ENCODE data around the gene VWA5B2.

VWA5B2 gene

GRCh38 chr3:184209146-184209923 lies 20.1 kb upstream of the VWA5B2 start:
- Histone ChIP-seq H3K14ac (ENCODE audit: low read length) (no peak overlapping the region), H3K4me2 (ENCODE audit: low read length) (no peak overlapping the region), H3K4me1 (ENCODE audit: control insufficient read depth in 1 of 2, insufficient read depth in 2 of 2, low read length in 2 of 2) (no peaks in the 10 kb centered on the region), H3K27me3 (ENCODE audit: insufficient read depth, low read length) (no peaks in the 10 kb centered on the region), H3K36me3 (ENCODE audit: control insufficient read depth in 1 of 2, insufficient read depth in 2 of 2, low read length in 2 of 2) (no peaks in the 10 kb centered on the region), H3K27ac (ENCODE audit: low read depth, low read length) (no peak overlapping the region), H2BK5ac (ENCODE audit: low read depth, low read length, poor library complexity) (no peak overlapping the region), H4K12ac (ENCODE audit: low read depth, low read length) (no peak overlapping the region), H2BK120ac (ENCODE audit: insufficient read depth, low read length, poor library complexity) (no peak overlapping the region), H3K18ac (ENCODE audit: low read length) (no peak overlapping the region), H3K9me3 (ENCODE audit: insufficient read depth, low read depth, low read length) (peaks cover 3% of the 10 kb centered on the region), H2BK12ac (ENCODE audit: low read length) (no peak overlapping the region), H3K4me3 (ENCODE audit: low read depth, low read length) (no peak overlapping the region), H3K4ac (ENCODE audit: low read depth, low read length) (no peak overlapping the region), H4K8ac (ENCODE audit: low read depth, low read length) (no peak overlapping the region), H2AK5ac (ENCODE audit: low read length) (no peak overlapping the region), H3K23ac (ENCODE audit: low read length) (no peak overlapping the region), H3K9ac (ENCODE audit: low read length) (no peak overlapping the region), H2AFZ (ENCODE audit: insufficient read depth, low read length, poor library complexity) (no peak overlapping the region), H4K91ac (ENCODE audit: low read depth, low read length) (no peak overlapping the region), H3K79me2 (ENCODE audit: control insufficient read depth, insufficient read depth, low read length, poor library complexity) (no peaks in the 10 kb centered on the region), H3K79me1 (ENCODE audit: low read length) (no peaks in the 10 kb centered on the region)
- no CpG with 5 or more reads among the region's 11 CpGs for WGBS (ENCODE audit: extremely low coverage, insufficient coverage, insufficient read length)
- DNase-seq, result no peak

GRCh38 chr3:184211297-184211696 lies 18.1 kb upstream of the VWA5B2 start:
- H3K4ac ChIP-seq (ENCODE audit: low read depth, low read length), result no peak overlapping the region
- H2BK5ac ChIP-seq (ENCODE audit: low read depth, low read length, poor library complexity), result no peak overlapping the region
- H3K27ac ChIP-seq (ENCODE audit: low read depth, low read length), result no peak overlapping the region

GRCh38 chr3:184211718-184212117 lies 17.7 kb upstream of the VWA5B2 start:
- Histone ChIP-seq H3K14ac (ENCODE audit: low read length) (no peak overlapping the region), H3K4ac (ENCODE audit: low read depth, low read length) (no peak overlapping the region), H4K12ac (ENCODE audit: low read depth, low read length) (no peak overlapping the region), H3K27ac (ENCODE audit: low read depth, low read length) (no peak overlapping the region), H3K9me3 (ENCODE audit: insufficient read depth, low read depth, low read length) (peaks cover 2% of the 10 kb centered on the region), H2AK5ac (ENCODE audit: low read length) (no peak overlapping the region), H2BK5ac (ENCODE audit: low read depth, low read length, poor library complexity) (no peak overlapping the region), H4K8ac (ENCODE audit: low read depth, low read length) (no peak overlapping the region), H3K27me3 (ENCODE audit: insufficient read depth, low read length) (no peaks in the 10 kb centered on the region), H2BK12ac (ENCODE audit: low read length) (no peak overlapping the region), H3K36me3 (ENCODE audit: control insufficient read depth in 1 of 2, insufficient read depth in 2 of 2, low read length in 2 of 2) (no peaks in the 10 kb centered on the region), H3K9ac (ENCODE audit: low read length) (no peak overlapping the region), H3K4me3 (ENCODE audit: low read depth, low read length) (no peak overlapping the region), H3K4me2 (ENCODE audit: low read length) (no peak overlapping the region), H2BK120ac (ENCODE audit: insufficient read depth, low read length, poor library complexity) (no peak overlapping the region), H3K79me1 (ENCODE audit: low read length) (no peaks in the 10 kb centered on the region), H4K91ac (ENCODE audit: low read depth, low read length) (no peak overlapping the region), H3K4me1 (ENCODE audit: control insufficient read depth in 1 of 2, insufficient read depth in 2 of 2, low read length in 2 of 2) (no peaks in the 10 kb centered on the region), H3K23ac (ENCODE audit: low read length) (no peak overlapping the region), H3K79me2 (ENCODE audit: control insufficient read depth, insufficient read depth, low read length, poor library complexity) (no peaks in the 10 kb centered on the region), H3K18ac (ENCODE audit: low read length) (no peak overlapping the region), H2AFZ (ENCODE audit: insufficient read depth, low read length, poor library complexity) (no peak overlapping the region)
- no peak for DNase-seq
- no CpG with 5 or more reads among the region's 5 CpGs for WGBS (ENCODE audit: extremely low coverage, insufficient coverage, insufficient read length)

More at GRCh38 chr3:184211297-184211696, 18.1 kb upstream of the VWA5B2 start:
- H3K4me3 ChIP-seq (ENCODE audit: low read depth, low read length), result no peak overlapping the region
- peaks cover 3% of the 10 kb centered on the region for H3K9me3 ChIP-seq (ENCODE audit: insufficient read depth, low read depth, low read length)
- H3K79me1 ChIP-seq (ENCODE audit: low read length), result no peaks in the 10 kb centered on the region
- no peak overlapping the region for H4K8ac ChIP-seq (ENCODE audit: low read depth, low read length)
- no peaks in the 10 kb centered on the region for H3K36me3 ChIP-seq (ENCODE audit: control insufficient read depth in 1 of 2, insufficient read depth in 2 of 2, low read length in 2 of 2)
- H3K23ac ChIP-seq (ENCODE audit: low read length), result no peak overlapping the region
- no peaks in the 10 kb centered on the region for H3K79me2 ChIP-seq (ENCODE audit: control insufficient read depth, insufficient read depth, low read length, poor library complexity)
- H4K91ac ChIP-seq (ENCODE audit: low read depth, low read length), result no peak overlapping the region
- no peak overlapping the region for H3K4me2 ChIP-seq (ENCODE audit: low read length)
- no peak overlapping the region for H4K12ac ChIP-seq (ENCODE audit: low read depth, low read length)
- no peak overlapping the region for H3K9ac ChIP-seq (ENCODE audit: low read length)
- no peak overlapping the region for H2AFZ ChIP-seq (ENCODE audit: insufficient read depth, low read length, poor library complexity)
- H3K4me1 ChIP-seq (ENCODE audit: control insufficient read depth in 1 of 2, insufficient read depth in 2 of 2, low read length in 2 of 2), result no peaks in the 10 kb centered on the region
- no peaks in the 10 kb centered on the region for H3K27me3 ChIP-seq (ENCODE audit: insufficient read depth, low read length)
- no peak overlapping the region for H3K18ac ChIP-seq (ENCODE audit: low read length)
- no CpG with 5 or more reads among the region's 5 CpGs for WGBS (ENCODE audit: extremely low coverage, insufficient coverage, insufficient read length)
- no peak overlapping the region for H2AK5ac ChIP-seq (ENCODE audit: low read length)
- H2BK12ac ChIP-seq (ENCODE audit: low read length), result no peak overlapping the region
- H3K14ac ChIP-seq (ENCODE audit: low read length), result no peak overlapping the region
- no peak for DNase-seq
- H2BK120ac ChIP-seq (ENCODE audit: insufficient read depth, low read length, poor library complexity), result no peak overlapping the region

- H2BK12ac ChIP-seq (ENCODE audit: low read length), result no peak overlapping the region
- H3K9me3 ChIP-seq (ENCODE audit: insufficient read depth, low read depth, low read length), result no peaks in the 10 kb centered on the region
- no peaks in the 10 kb centered on the region for H3K79me2 ChIP-seq (ENCODE audit: control insufficient read depth, insufficient read depth, low read length, poor library complexity)
- no peak overlapping the region for H4K91ac ChIP-seq (ENCODE audit: low read depth, low read length)
- H3K4me3 ChIP-seq (ENCODE audit: low read depth, low read length), result no peak overlapping the region
- no peak overlapping the region for H3K18ac ChIP-seq (ENCODE audit: low read length)
- no peaks in the 10 kb centered on the region for H3K79me1 ChIP-seq (ENCODE audit: low read length)
- no peak overlapping the region for H4K12ac ChIP-seq (ENCODE audit: low read depth, low read length)
- no peak overlapping the region for H2AK5ac ChIP-seq (ENCODE audit: low read length)
- H3K36me3 ChIP-seq (ENCODE audit: control insufficient read depth in 1 of 2, insufficient read depth in 2 of 2, low read length in 2 of 2), result no peaks in the 10 kb centered on the region
- no peak overlapping the region for H2BK120ac ChIP-seq (ENCODE audit: insufficient read depth, low read length, poor library complexity)
- no peaks in the 10 kb centered on the region for H3K4me1 ChIP-seq (ENCODE audit: control insufficient read depth in 1 of 2, insufficient read depth in 2 of 2, low read length in 2 of 2)
- no peak overlapping the region for H3K4me2 ChIP-seq (ENCODE audit: low read length)
- no peaks in the 10 kb centered on the region for H3K27me3 ChIP-seq (ENCODE audit: insufficient read depth, low read length)
- H3K9ac ChIP-seq (ENCODE audit: low read length), result no peak overlapping the region
- no peak overlapping the region for H3K14ac ChIP-seq (ENCODE audit: low read length)
- H3K4ac ChIP-seq (ENCODE audit: low read depth, low read length), result no peak overlapping the region
- no peak overlapping the region for H4K8ac ChIP-seq (ENCODE audit: low read depth, low read length)
- H2BK5ac ChIP-seq (ENCODE audit: low read depth, low read length, poor library complexity), result no peak overlapping the region
- H3K27ac ChIP-seq (ENCODE audit: low read depth, low read length), result no peak overlapping the region
- DNase-seq, result no peak
- H3K23ac ChIP-seq (ENCODE audit: low read length), result no peak overlapping the region
- WGBS (ENCODE audit: extremely low coverage, insufficient coverage, insufficient read length), result no CpG with 5 or more reads among the region's 4 CpGs
- H2AFZ ChIP-seq (ENCODE audit: insufficient read depth, low read length, poor library complexity), result no peak overlapping the region
Measured at GRCh38 chr3:184218814-184219213, 10.6 kb upstream of the VWA5B2 start.

Data from trophoblast cell (in vitro differentiated cells and primary cell).